Measurements from ENCODE around the gene PCNX2. TPM values are rescaled to one million over a fixed set of nuclear protein-coding genes. Genes with fewer than 3 reads are reported as not detected.
"Not testable (repeated sequence)": the region's sequence is repeated elsewhere in the genome, so short reads cannot be mapped to it uniquely, and the experiment has no call there.

Gene PCNX2
- total RNA-seq, 3 donors from 2014 or later = 6.0 to 11.3 (median 8.5) TPM

- TF ChIP-seq CTCF (IDR thresholded peaks at IDR 0.05) = no peak
- no peak for DNase-seq
- intact Hi-C loops (cut with DNase I, micrococcal nuclease) = no loop called here
- Histone ChIP-seq H3K9me3 (no peaks in the 10 kb centered on the region), H3K4me3 (no peak overlapping the region), H3K4me1 (ENCODE audit: low read depth) (no peaks in the 10 kb centered on the region), H3K36me3 (ENCODE audit: low read depth) (no peaks in the 10 kb centered on the region)
- no peak for ATAC-seq
Measured at GRCh38 chr1:233183226-233184020, 112.1 kb downstream of the PCNX2 start.

GRCh38 chr1:233182587-233182986 lies 112.9 kb downstream of the PCNX2 start:
- H3K9me3 ChIP-seq = no peaks in the 10 kb centered on the region
- DNase-seq (no peak), ATAC-seq (no peak)
- intact Hi-C loops (cut with DNase I, micrococcal nuclease) = no loop called here
- no peaks in the 10 kb centered on the region for H3K36me3 ChIP-seq (ENCODE audit: low read depth)
- no peaks in the 10 kb centered on the region for H3K4me1 ChIP-seq (ENCODE audit: low read depth)
- no peak overlapping the region for H3K4me3 ChIP-seq
- TF ChIP-seq CTCF (IDR thresholded peaks at IDR 0.05) = no peak

- Histone ChIP-seq H3K4me1 (ENCODE audit: low read depth) (no peaks in the 10 kb centered on the region), H3K4me3 (no peak overlapping the region), H3K9me3 (peaks cover 3% of the 10 kb centered on the region), H3K36me3 (ENCODE audit: low read depth) (no peaks in the 10 kb centered on the region)
- ATAC-seq (no peak), DNase-seq (no peak)
- no peak for TF ChIP-seq CTCF (IDR thresholded peaks at IDR 0.05)
- intact Hi-C loops (cut with DNase I, micrococcal nuclease) = no loop called here
Measured at GRCh38 chr1:233180641-233181364, 114.7 kb downstream of the PCNX2 start.

GRCh38 chr1:233179638-233180037 lies 115.9 kb downstream of the PCNX2 start:
- DNase-seq; H3K4me1 ChIP-seq (ENCODE audit: low read depth); H3K4me3 ChIP-seq; ATAC-seq; H3K9me3 ChIP-seq; H3K36me3 ChIP-seq (ENCODE audit: low read depth); intact Hi-C loops (cut with DNase I, micrococcal nuclease): not testable (repeated sequence)

GRCh38 chr1:233172201-233172600 lies 123.3 kb downstream of the PCNX2 start:
- H3K4me3 ChIP-seq = no peak overlapping the region
- no peaks in the 10 kb centered on the region for H3K36me3 ChIP-seq (ENCODE audit: low read depth)
- peaks cover 2% of the 10 kb centered on the region for H3K9me3 ChIP-seq
- no peaks in the 10 kb centered on the region for H3K4me1 ChIP-seq (ENCODE audit: low read depth)
- ATAC-seq (no peak), DNase-seq (peak in 1 of 3 donors; percentile 31)
- intact Hi-C loops (cut with DNase I, micrococcal nuclease) = no loop called here
- no peak for TF ChIP-seq CTCF (IDR thresholded peaks at IDR 0.05)

- TF ChIP-seq CTCF (IDR thresholded peaks at IDR 0.05) = no peak
- H3K36me3 ChIP-seq (ENCODE audit: low read depth) = no peaks in the 10 kb centered on the region
- no peaks in the 10 kb centered on the region for H3K9me3 ChIP-seq
- intact Hi-C loops (cut with DNase I, micrococcal nuclease) = no loop called here
- no peak overlapping the region for H3K4me3 ChIP-seq
- H3K4me1 ChIP-seq (ENCODE audit: low read depth) = no peaks in the 10 kb centered on the region
- ATAC-seq (no peak), DNase-seq (no peak)
Measured at GRCh38 chr1:233170741-233171140, 124.8 kb downstream of the PCNX2 start.
